ENCODE measurements around the gene HSPA12A. TPM values are rescaled to one million over a fixed set of nuclear protein-coding genes. Genes with fewer than 3 reads are reported as not detected.
A peak's percentile ranks its signal among the peaks of the same experiment; 100 is the strongest.

Gene HSPA12A
- polyA plus RNA-seq, 6 donors from 2014 or later, result 0.29 to 2.2 (median 0.51) TPM; not detected in 2

DNA sequence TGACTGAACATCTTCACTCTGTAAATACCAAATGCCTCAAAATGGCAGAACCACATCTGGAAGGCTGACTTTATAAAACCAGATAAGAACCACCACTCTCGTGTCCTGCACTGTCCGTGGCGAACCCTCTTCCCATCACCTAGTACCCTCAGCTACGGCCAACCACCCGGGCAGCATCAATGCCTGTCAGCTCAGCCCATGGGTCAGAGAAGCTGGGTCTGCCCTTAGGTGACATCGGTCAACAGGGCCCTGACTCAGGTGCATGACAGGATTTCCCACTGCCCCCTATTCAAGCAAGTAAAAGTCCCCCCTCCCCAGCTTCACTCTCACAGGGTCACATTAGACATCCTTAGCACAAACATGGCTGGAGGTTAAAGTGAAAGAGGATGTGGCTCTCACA is 56.6 kb downstream of the HSPA12A start:
- peaks cover 0 to 5% (median 0%) of the 10 kb centered on the region in 7 donors for H3K9me3 Mint-ChIP-seq
- no peaks in the 10 kb centered on the region for H3K4me1 Mint-ChIP-seq
- no peak overlapping the region for H3K27ac Mint-ChIP-seq
- no peaks in the 10 kb centered on the region for H3K36me3 Mint-ChIP-seq
- ATAC-seq (ENCODE audit: low read depth in 2 of 2), result no peak
- peaks cover 0 to 17% (median 8%) of the 10 kb centered on the region in 3 donors for H3K27me3 Mint-ChIP-seq
- H3K4me3 Mint-ChIP-seq, result no peak overlapping the region
- no peak for DNase-seq

- ATAC-seq (ENCODE audit: low read depth in 2 of 2) (no peak), DNase-seq (no peak)
- peaks cover 0 to 17% (median 8%) of the 10 kb centered on the region in 3 donors for H3K27me3 Mint-ChIP-seq
- no peak overlapping the region for H3K4me3 Mint-ChIP-seq
- no peaks in the 10 kb centered on the region for H3K4me1 Mint-ChIP-seq
- H3K9me3 Mint-ChIP-seq, result peaks cover 0 to 3% (median 0%) of the 10 kb centered on the region in 7 donors
- H3K27ac Mint-ChIP-seq, result peak overlapping the region in 1 of 6 donors; percentile 22
- no peaks in the 10 kb centered on the region for H3K36me3 Mint-ChIP-seq
These were observed 57.6 kb downstream of the HSPA12A start for GRCh38 chr10:116684781-116685180.

DNA sequence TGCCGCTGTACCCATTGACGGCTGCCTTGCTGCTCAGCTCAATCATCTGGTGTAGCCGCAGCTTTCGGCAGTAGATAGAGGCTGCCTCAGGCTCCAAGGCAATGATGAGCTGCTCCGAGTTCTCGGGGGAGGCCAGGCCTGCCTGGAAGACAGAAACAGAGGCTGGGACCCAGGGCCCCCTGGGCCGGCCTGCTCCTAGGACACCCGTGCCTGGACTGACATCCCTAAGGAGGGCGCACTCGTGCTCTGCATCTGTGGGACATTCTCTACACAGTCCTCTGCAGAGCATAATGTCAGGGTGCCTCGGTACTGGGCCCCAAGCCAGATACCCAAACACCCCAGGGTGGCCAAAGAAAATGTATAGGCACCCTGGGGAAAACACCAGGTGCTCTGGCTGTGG is 58.5 kb downstream of the HSPA12A start:
- DNase-seq, result no peak
- no peak for ATAC-seq (ENCODE audit: low read depth in 2 of 2)
- no peaks in the 10 kb centered on the region for H3K4me1 Mint-ChIP-seq
- no peaks in the 10 kb centered on the region for H3K36me3 Mint-ChIP-seq
- peaks cover 0 to 12% (median 4%) of the 10 kb centered on the region in 3 donors for H3K27me3 Mint-ChIP-seq
- no peak overlapping the region for H3K4me3 Mint-ChIP-seq
- peaks cover 0 to 3% (median 0%) of the 10 kb centered on the region in 7 donors for H3K9me3 Mint-ChIP-seq
- no peak overlapping the region for H3K27ac Mint-ChIP-seq

DNA sequence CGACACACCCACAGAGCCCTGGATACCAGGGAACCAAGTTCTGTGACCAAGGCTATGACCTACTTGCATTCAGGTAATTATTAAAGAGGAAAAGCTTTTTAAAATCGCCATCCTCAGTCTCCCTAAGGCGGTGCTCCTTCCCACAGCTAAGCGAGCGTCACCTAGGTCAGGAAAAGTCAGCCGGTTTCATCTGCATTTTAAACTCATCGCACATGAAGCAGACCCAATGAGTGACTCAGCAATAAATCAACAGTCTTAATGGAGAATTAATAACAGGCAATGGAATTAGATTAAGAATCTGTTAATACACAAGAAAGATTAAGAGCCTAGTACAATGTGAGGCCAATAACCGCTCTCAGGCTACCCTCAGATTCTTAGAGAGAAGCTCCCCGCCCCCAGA is 59.2 kb downstream of the HSPA12A start:
- no peaks in the 10 kb centered on the region for H3K36me3 Mint-ChIP-seq
- no peak overlapping the region for H3K4me3 Mint-ChIP-seq
- DNase-seq (no peak), ATAC-seq (ENCODE audit: low read depth in 2 of 2) (no peak)
- H3K27me3 Mint-ChIP-seq, result peaks cover 0 to 12% (median 0%) of the 10 kb centered on the region in 3 donors
- H3K27ac Mint-ChIP-seq, result no peak overlapping the region
- peaks cover 0 to 3% (median 0%) of the 10 kb centered on the region in 7 donors for H3K9me3 Mint-ChIP-seq
- H3K4me1 Mint-ChIP-seq, result no peaks in the 10 kb centered on the region

- Mint-ChIP-seq H3K36me3 (no peaks in the 10 kb centered on the region), H3K27me3 (peaks cover 0 to 6% (median 0%) of the 10 kb centered on the region in 3 donors), H3K9me3 (peaks cover 0 to 3% (median 0%) of the 10 kb centered on the region in 7 donors), H3K4me1 (no peaks in the 10 kb centered on the region), H3K27ac (peak overlapping the region in 1 of 6 donors; percentile 69), H3K4me3 (peak overlapping the region in 1 of 8 donors; percentile 63)
- no peak for ATAC-seq (ENCODE audit: low read depth in 2 of 2)
- no peak for DNase-seq
These were observed 63.0 kb downstream of the HSPA12A start for GRCh38 chr10:116679351-116679750.

- Mint-ChIP-seq H3K9me3 (peaks cover 0 to 3% (median 0%) of the 10 kb centered on the region in 7 donors), H3K4me3 (no peak overlapping the region), H3K36me3 (no peaks in the 10 kb centered on the region), H3K27me3 (peaks cover 0 to 3% (median 2%) of the 10 kb centered on the region in 3 donors), H3K27ac (no peak overlapping the region), H3K4me1 (no peaks in the 10 kb centered on the region)
- DNase-seq (no peak), ATAC-seq (ENCODE audit: low read depth in 2 of 2) (no peak)
These were observed 65.7 kb downstream of the HSPA12A start for GRCh38 chr10:116676633-116677032.

DNA sequence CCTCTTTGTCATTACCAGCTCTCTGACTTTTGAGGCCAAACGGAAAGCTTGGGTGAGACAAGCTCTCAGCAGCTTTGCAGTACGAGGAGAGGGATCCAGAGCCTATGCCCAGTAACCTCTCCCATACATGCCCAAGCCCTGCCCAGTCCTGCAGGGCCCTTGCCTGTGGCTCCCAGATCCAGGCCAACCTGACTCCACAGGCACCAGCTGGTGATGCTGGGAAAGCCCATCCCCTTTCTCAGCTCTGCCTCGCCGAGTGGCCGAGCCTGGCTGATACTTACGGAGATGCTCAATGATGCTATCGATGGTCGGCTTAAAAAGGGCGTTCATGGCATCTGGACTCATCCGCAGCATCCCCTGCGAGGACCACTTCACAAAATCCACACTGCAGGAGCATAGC is 66.2 kb downstream of the HSPA12A start:
- Mint-ChIP-seq H3K27ac (no peak overlapping the region), H3K36me3 (no peaks in the 10 kb centered on the region), H3K4me1 (no peaks in the 10 kb centered on the region), H3K27me3 (peaks cover 0 to 8% (median 0%) of the 10 kb centered on the region in 3 donors), H3K4me3 (no peak overlapping the region), H3K9me3 (peaks cover 0 to 3% (median 0%) of the 10 kb centered on the region in 7 donors)
- no peak for ATAC-seq (ENCODE audit: low read depth in 2 of 2)
- DNase-seq, result no peak

GRCh38 chr10:116674901-116675423 is 67.4 kb downstream of the HSPA12A start:
- DNase-seq, result no peak
- ATAC-seq (ENCODE audit: low read depth in 2 of 2), result no peak
- peaks cover 0 to 4% (median 0%) of the 10 kb centered on the region in 7 donors for H3K9me3 Mint-ChIP-seq
- H3K36me3 Mint-ChIP-seq, result no peaks in the 10 kb centered on the region
- H3K27me3 Mint-ChIP-seq, result peaks cover 7 to 9% (median 7%) of the 10 kb centered on the region in 3 donors
- no peak overlapping the region for H3K27ac Mint-ChIP-seq
- no peak overlapping the region for H3K4me3 Mint-ChIP-seq
- no peaks in the 10 kb centered on the region for H3K4me1 Mint-ChIP-seq

GRCh38 chr10:116673866-116674265 is 68.5 kb downstream of the HSPA12A start:
- Mint-ChIP-seq H3K27me3 (peaks cover 9 to 14% (median 13%) of the 10 kb centered on the region in 3 donors), H3K27ac (no peak overlapping the region), H3K9me3 (peaks cover 0 to 4% (median 0%) of the 10 kb centered on the region in 7 donors), H3K36me3 (no peaks in the 10 kb centered on the region), H3K4me3 (no peak overlapping the region), H3K4me1 (no peaks in the 10 kb centered on the region)
- DNase-seq, result no peak
- ATAC-seq (ENCODE audit: low read depth in 2 of 2), result no peak

- Mint-ChIP-seq H3K27ac (no peak overlapping the region), H3K4me1 (no peaks in the 10 kb centered on the region), H3K36me3 (no peaks in the 10 kb centered on the region), H3K27me3 (peaks cover 9 to 14% (median 14%) of the 10 kb centered on the region in 3 donors), H3K4me3 (no peak overlapping the region), H3K9me3 (peaks cover 0 to 4% (median 0%) of the 10 kb centered on the region in 7 donors)
- no peak for ATAC-seq (ENCODE audit: low read depth in 2 of 2)
- DNase-seq, result no peak
These were observed 69.5 kb downstream of the HSPA12A start for GRCh38 chr10:116672891-116673290.

GRCh38 chr10:116671274-116671926 is 71.0 kb downstream of the HSPA12A start:
- no peak for DNase-seq
- Mint-ChIP-seq H3K9me3 (peaks cover 0 to 5% (median 2%) of the 10 kb centered on the region in 7 donors), H3K36me3 (no peaks in the 10 kb centered on the region)

GRCh38 chr10:116670706-116671105 is 71.7 kb downstream of the HSPA12A start:
- ATAC-seq (ENCODE audit: low read depth in 2 of 2) (no peak), DNase-seq (no peak)
- no peaks in the 10 kb centered on the region for H3K36me3 Mint-ChIP-seq
- no peaks in the 10 kb centered on the region for H3K4me1 Mint-ChIP-seq
- no peak overlapping the region for H3K27ac Mint-ChIP-seq
- H3K4me3 Mint-ChIP-seq, result no peak overlapping the region
- peaks cover 0 to 5% (median 2%) of the 10 kb centered on the region in 7 donors for H3K9me3 Mint-ChIP-seq
- H3K27me3 Mint-ChIP-seq, result peaks cover 9 to 14% (median 14%) of the 10 kb centered on the region in 3 donors

More at GRCh38 chr10:116671274-116671926, 71.0 kb downstream of the HSPA12A start:
- Mint-ChIP-seq H3K27ac (no peak overlapping the region), H3K4me1 (no peaks in the 10 kb centered on the region), H3K27me3 (peaks cover 9 to 14% (median 14%) of the 10 kb centered on the region in 3 donors), H3K4me3 (no peak overlapping the region)
- no peak for ATAC-seq (ENCODE audit: low read depth in 2 of 2)

DNA sequence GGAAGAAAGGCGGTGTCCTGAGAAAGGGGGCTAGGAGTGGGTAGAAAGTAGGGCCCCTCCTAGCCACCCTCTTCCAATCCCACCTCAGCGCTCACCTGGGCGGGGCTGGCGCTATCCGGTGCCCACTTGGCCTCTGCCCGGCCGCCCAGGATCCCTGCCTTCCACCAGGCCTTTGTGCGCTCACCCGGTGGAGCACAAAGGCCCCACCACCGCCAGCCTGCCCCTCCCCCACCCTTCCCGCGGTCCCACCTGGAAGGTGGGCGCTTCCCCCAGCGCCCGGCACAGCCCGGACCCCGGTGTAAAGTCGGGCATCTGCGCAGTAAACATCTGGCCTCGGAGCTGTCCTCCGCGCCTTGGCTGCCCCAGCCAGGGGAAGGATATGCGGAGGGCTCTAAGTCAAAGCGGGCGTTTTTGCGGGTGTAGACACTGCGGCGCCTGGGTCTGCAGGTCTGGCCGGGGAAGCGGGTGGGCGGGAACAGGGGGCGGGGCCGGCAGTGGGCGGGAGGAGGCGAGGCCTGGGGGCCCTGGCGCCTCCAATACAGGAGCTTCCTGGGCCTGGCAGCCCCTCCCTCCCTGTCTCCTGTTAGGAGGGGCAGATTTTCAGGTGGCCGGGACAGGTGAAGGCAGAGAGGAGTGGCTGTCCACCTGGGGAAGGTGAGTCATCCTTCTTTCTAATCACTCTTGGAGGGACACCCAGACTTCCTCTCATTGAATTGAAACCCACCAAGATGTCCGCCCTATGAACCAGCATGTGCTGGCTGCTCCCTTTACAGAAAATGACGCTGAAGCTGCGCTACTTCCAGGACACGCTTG is 72.3 kb downstream of the HSPA12A start:
- Mint-ChIP-seq H3K27ac (no peak overlapping the region), H3K4me1 (no peaks in the 10 kb centered on the region), H3K4me3 (no peak overlapping the region), H3K27me3 (peaks cover 9 to 14% (median 14%) of the 10 kb centered on the region in 3 donors), H3K9me3 (peaks cover 0 to 5% (median 2%) of the 10 kb centered on the region in 7 donors), H3K36me3 (no peaks in the 10 kb centered on the region)
- DNase-seq (no peak), ATAC-seq (ENCODE audit: low read depth in 2 of 2) (no peak)
